ENCODE measurements around the gene EXOC6B.
"Not testable (repeated sequence)": the region's sequence is repeated elsewhere in the genome, so short reads cannot be mapped to it uniquely, and the experiment has no call there.

Gene EXOC6B

DNA sequence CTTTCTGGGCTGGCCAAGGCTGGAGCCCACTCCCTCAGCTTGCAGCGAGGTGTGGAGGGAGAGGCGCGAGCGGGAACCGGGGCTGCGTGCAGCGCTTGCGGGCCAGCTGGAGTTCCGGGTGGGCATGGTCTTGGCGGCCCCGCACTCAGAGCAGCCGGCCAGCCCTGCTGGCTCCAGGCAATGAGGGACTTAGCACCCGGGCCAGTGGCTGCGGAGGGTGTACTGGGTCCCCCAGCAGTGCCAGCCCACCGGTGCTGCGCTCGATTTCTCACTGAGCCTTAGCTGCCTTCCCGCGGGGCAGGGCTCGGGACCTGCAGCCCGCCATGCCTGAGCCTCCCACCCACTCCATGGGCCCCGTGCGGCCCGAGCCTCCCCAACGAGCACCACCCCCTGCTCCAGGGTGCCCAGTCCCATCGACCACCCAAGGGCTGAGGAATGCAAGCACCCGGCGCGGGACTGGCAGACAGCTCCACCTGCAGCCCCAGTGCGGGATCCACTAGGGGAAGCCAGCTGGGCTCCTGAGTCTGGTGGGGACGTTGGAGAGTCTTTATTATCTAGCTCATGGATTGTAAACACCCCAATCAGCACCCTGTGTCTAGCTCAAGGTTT lies 404.0 kb downstream of the EXOC6B start:
- not testable (repeated sequence) for DNase-seq

DNA sequence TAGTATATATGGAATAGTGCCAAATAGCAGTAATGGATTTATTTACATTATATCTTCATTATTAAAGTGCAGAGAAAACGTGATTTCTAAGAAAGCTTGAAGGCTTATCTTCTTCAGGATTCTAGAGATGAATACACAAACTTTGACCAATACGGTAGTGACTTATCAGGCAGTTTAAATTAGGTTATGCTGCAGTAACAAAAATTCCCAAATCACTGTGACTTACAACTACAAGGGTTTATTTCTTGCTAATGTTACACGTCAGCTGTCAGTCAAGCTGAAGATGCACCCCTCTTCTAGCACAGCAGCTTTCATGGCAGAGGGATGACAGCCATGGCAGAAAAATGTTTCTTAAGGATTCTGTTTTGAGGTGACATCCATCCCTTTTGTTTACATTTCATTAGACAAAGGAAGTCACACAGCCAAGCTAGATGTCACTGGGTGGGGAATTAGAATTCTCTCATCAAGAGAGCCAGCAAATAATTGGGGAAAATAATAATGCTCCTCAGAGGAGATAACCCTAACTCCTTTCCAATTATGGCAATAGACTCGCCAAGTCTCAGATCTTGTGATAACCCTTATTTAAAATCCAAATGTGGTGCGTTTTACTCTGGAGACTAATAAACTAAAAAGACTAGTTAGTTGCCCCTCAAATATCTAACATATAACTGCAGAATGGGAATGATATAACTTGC lies 409.9 kb downstream of the EXOC6B start:
- no peak for DNase-seq

DNA sequence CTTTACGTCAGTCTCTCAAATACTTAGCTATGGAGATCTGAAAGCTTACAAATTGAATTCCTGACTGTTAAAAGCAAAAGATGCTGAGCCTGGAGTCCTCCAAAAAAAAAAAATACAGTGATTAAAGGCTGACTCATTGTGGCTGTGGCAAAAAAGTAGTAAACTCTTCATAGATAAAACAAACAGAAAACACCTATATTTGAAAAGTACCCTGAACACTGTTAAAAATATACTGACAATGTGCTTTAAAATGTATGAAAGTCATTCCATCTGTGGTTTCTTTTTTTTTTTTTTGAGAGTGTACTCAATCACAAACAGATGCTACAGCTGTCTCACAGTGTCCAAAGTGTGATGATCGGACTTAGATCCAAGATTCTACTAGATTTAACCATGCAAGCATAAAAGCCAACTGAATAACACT lies 410.6 kb downstream of the EXOC6B start:
- DNase-seq = no peak

DNA sequence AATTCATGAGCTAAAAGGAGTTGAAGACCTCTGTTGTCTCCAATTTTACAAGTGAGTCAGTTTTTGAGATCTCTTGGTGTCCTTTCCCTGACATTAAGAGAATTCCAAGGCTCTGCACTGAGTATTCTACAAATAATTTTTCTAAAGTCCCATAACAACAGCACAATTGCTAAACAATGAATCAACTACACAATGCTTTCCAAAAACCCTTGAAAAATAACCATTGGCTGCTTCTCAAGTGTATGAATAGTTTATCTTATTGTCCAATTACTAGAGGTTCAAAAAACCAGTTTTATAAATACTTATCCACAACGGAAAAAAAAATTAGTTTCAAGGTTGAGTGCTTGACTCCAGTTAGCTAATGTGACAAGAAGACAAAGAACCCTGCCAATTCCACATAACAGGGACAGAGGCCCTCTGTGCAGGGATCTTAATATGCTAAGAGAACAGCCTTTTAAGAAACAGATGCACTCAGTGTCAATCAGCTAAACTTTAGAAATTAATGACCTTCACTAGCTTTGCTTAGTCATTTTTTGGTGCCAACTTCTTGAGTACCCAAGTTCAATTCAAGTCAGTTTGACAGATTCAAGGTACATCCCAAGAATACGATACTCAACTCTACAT lies 411.6 kb downstream of the EXOC6B start:
- DNase-seq = no peak

DNA sequence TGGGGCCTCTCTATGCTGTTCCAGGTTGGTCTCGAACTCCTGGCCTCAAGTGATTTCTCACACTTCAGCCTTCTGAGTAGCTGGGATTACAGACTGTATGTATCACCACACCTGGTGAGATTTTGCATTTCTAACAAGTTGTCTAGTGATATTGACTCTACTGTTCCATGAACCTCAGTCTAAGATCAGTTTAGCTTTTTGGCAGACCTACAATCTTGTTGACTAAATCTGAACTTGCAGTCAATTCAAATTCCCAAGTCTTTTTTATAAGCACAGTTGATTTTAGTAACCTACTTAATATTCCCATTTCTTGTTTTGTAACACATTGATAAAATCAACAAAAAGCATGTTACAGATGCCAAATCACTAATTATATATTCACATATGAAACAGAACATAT lies 412.1 kb downstream of the EXOC6B start:
- DNase-seq = no peak

DNA sequence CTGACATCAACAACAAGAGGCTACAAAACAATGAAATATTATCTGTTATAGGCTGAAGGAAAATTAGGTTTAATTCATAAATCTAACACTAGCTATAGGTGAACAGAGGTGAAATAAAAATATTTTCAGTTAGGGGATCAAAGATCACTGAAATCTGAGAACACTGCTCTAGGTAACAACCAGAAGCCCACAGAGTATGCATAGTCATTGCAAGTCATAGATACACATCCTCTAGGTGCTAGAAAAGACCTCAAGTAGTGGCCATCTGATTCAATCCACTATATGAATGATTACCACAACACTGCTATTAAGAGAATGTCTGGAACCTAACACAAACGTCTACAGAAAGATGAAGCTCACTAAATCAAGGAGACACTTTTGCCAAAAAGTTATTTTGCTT lies 413.6 kb downstream of the EXOC6B start:
- no peak for DNase-seq

DNA sequence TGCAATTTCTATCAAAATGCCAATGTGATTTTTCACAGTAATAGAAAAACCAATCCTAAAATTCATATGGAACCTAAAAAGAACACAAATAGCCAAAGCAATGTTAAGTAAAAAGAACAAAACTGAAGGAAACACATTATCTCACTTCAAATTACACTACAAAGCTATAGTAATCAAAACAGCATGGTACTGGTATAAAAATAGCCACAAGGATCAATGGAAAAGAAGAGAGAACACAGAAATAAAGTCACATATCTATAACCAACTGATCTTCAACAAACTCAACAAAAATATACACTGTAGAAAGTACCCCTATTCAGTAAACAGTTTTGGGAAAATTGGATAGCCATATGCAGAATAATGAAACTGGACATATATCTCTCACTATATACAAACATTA lies 426.0 kb downstream of the EXOC6B start:
- DNase-seq = no peak

DNA sequence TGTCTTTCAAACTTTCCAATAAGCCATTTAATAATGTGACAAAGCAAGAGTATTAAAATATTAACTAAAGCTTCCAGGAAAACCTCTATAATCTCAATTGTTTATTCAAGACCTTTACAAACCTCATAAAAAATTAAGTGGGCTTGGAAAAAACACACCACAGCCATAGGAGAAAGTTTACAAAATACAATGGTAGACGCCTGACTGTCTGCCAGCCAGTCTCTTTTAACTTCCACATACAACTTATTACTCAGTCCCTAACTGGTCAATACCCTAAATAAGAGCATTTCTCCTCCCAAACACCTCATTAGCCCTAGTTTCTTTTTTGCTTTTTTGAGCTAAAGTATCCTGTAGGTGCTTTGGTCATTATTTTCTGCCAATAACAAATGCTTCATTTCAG lies 430.7 kb downstream of the EXOC6B start:
- DNase-seq = no peak

DNA sequence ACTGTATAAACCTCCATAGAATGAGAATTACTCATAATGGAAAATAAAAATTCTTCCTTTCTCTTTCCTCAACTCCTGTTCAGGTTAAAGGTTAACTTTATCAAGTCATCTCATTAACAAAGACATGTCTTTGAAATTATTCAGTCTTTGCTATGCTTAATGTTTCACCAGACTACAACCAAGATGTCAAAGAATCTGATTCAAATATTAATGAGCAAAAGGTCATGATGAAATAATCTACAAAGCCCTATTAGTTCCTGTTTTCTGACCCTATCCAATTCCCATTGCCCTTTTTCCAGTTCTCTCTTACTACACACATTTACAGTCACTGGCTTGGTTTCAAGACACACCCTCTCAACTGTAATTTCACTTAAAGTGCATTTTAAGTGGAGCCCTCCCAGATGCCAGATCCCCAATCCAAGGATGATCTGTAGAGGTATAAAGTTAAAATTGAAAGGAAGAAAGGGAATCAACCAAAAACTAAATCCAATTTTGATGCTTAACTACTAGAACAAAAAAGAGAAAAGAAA lies 431.2 kb downstream of the EXOC6B start:
- DNase-seq = peak; percentile 5

DNA sequence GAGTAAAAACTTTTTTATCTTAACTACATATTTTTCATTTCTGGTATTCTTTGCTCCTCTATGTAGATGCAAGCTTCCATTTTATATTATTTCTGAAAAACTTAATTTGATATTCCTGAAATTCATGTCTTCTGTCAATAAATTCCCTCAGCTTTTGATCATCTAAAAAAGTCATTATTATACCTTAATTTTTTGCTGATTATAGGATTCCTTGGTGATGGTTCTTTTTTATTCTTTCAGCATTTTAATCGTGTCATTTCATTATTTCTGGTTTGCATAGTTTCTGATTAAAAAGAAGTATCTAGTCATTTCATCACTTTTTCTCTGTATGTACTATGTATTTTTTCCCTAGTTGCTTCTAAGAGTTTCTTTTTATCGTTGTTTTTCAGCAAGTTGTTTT lies 436.4 kb downstream of the EXOC6B start:
- DNase-seq = no peak

DNA sequence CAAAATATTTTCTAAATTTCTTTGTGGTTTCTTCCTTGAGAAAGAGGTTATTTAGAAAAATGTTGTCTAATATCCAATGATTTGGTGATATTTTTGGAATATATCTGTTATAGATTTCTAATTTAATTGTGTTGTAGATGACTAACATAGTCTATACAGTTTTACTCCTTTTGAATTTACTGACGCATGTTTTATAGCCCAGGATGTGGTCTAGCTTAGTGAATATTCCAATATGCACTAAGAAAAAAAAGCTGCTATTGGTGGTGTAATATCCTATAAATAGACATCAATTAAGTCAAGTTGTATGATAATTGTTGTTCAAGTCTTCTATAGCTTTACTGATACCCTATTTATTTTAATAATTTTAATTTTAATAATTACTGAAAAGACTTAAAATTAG lies 437.6 kb downstream of the EXOC6B start:
- DNase-seq = no peak

DNA sequence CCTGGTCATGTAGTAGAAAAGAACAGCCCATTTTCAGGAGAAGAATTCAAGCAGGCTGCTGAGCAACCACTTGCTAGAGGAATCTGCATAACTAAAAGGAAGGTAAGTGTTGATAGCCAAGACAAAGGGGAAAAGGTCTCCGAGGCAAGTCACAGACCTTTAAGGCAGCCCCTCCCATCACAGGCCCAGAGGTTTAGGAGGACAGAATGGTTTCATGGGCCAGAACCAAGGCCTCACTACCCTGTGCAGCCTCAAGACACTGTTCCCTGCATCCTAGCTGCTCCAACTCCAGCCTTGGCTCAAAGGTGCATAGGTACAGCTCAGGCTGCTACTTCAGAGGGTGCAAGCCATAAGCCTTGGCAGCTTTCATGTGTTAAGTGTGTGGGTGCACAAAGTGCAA lies 439.5 kb downstream of the EXOC6B start:
- DNase-seq = no peak

DNA sequence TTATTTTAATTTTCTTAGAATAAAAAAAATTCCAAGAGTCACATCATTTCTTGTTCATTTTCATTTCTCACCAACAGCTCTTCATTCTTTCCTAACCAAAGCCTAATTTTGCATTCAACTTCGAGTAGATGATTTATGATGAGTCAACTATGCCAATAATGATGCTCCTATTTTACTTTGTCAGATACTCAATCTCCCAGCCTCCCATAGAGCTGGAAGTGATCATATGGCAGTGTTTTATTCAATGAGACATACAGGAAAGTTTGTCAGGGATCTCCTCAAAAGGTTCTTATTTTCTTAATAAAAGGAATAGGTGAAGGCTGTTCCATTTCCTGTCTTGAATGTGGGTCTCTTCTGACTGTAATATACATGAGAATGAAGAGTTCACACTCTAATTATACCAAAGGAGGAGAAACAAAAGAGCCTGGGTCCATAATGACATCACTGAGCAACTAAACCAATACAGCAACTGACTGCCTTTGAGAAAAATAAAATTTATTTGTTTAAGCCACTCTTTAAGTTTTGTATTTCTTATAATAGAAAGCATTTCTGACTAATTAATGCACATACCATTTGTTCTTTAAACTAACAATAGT lies 447.0 kb downstream of the EXOC6B start:
- DNase-seq = no peak

DNA sequence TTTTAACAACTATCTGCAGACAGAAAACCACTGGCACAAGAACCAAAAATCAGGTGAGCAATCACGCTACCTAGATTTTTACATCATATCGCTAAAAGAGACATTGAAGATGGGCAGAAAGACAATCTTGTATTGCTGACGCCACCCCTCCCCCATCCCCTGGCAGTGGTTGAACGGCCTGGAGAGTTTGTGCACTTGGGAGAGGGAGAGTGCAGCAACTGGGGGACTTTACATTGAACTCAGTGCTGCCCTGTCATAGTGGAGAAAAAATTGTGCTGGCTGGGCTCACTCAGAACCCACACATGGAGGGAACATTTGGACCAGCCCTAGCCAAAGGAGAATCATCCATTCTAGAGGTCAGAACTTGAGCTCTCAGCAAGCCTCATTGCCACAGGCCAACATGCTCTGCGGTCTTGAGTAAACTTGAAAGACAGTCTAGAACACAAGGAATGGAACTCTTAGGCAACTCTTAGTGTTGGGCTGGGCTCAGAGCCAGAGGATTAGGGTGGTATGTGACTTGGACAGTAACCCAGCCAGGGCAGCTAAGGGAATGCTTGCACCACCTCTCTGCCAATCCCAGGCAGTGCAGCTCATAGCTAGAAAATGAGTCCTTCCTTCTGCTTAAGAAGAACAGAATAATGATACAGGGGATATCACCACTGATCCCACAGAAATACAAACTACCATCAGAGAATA lies 458.2 kb downstream of the EXOC6B start:
- no peak for DNase-seq

DNA sequence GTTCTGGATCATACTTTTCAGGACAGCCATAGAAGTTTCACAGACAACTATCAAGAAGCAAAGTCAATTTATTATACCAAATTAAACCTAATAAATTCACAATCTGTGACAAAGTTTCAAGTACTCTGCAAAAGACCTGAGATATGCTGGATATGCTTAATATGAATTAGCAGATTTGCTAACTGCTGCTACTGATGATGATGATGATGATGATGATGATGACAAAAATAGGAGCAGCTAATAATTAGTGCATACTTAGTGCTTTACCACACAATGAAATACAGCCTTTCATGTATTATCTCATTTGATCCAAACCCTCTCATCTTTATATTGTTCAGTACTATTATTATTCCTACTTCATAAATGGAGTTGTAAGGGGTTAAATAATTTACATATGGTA lies 462.4 kb downstream of the EXOC6B start:
- no peak for DNase-seq

DNA sequence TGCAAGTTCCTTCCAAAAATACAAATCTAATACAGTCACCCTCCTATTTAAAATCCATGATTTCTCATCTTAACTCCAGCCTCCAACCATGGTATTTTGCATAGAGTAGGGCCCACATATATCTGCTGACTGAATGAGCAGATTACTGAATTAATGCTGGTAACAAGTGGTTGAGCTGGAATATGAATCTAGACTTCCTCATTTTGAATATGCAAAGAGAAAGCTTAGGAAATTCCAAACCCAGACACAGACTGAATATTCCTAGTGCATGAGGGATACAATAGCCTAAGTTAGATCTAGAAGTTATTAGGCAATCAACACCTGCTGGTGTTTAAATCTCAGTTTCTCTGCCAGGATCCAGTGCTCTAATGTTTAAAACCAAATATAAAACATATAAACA lies 463.1 kb downstream of the EXOC6B start:
- DNase-seq = no peak

DNA sequence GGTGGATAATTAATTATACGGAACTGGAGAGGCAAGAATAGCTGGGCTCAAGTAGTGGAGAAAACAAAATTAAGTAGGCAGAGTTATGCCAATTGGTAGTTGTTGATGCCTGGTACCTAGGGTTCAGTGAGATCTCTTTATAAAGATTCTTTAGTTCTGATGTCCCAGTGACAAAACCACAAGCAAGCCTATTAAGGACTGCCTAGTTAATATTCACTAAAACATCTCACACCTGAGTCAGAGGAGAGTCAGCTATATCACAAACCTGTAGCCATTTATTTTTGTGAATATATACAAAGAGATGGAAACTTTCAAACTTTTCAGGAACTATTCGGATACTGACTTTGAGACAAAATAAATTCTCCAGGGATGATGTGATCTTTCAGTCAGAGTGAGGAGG lies 464.3 kb downstream of the EXOC6B start:
- no peak for DNase-seq

DNA sequence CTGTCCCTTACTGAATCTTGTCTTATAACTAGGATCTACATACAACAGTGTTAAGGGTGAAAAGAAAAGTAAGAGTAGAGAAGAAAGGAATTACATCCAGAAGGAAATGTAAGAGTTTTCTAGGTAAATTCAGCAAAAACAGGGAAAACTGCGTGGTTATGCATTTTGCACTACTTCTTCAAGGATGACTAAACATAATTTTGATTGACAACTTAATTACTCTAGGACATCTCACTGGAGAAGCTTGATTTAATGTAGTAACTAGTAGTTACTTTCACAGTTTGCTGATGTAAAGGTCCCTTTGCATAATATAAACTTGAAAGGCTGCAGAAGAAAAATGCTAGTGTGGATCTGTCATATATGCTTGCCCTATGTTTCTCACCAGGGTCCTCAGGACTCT lies 464.8 kb downstream of the EXOC6B start:
- DNase-seq = no peak

DNA sequence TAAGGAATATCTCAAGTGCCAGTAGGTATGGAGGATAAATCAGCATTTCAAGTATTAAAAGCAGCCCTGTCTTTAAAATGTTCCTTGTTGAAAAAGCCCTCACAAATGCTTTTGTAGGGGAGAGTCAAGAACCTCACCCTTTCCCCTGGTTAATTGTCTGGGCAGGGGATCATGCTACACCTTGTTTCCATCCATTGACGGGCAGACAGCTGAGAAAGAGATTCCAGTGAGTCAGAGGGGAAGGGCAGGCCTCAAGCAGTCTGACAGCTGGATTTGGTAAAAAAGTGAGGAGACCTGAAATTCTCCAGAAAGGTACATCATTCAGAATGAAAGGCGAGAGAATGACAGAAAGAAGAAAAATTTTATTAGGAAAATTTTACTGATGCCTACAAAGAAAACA lies 475.0 kb downstream of the EXOC6B start:
- no peak for DNase-seq

DNA sequence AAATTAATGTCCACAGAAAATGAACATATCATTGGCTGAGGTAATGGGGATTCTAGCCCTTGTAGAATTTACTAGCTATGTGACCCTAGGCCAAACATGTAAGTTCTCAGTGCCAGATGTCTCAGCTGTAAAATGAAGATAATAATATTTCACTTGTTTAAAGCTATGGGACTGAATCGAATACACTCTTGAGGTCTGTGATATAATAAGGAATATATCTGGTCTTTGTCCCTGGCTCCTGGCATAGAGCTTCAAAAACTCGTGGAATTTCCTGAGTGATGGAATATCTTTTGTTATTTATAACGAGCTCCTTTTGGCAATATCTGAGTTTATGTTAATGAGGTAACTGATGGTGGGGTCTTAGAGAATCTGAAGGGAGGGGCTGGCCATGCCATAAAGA lies 476.8 kb downstream of the EXOC6B start:
- no peak for DNase-seq

DNA sequence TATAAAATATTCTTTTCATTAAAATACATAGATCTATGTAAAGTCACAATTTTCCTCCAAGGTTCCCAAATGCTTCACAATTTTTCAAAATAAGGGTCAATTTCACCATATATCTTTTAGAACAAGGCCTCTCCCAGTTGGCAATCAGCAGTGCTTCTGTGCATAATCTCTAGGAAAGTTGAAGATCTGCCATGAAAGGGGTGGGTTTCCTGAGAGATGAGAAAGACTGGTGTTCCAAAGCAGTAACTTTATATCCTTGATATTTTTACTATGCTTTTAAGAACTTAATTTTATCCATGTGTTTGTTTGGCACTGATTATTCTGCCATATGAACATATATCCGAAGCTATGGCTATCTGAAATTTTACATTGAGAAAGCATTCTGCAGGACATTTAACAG lies 478.8 kb downstream of the EXOC6B start:
- DNase-seq = no peak

DNA sequence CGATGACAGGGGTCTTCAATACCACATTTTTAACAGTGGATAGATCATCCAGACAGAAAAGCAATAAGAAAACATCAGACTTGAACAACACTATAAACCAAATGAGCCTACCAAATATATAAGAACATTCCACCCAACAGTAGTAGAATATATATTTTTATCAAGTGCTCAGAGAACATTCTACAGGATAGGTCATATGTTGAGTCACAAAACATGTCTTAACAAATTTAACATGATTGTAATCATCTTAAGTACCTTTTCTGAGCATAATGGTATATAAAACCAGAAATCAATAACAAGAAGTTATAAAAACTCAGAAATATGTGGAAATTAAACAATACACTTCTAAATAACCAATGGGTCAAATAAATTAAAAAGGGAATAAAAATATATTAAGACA lies 484.2 kb downstream of the EXOC6B start:
- no peak for DNase-seq

DNA sequence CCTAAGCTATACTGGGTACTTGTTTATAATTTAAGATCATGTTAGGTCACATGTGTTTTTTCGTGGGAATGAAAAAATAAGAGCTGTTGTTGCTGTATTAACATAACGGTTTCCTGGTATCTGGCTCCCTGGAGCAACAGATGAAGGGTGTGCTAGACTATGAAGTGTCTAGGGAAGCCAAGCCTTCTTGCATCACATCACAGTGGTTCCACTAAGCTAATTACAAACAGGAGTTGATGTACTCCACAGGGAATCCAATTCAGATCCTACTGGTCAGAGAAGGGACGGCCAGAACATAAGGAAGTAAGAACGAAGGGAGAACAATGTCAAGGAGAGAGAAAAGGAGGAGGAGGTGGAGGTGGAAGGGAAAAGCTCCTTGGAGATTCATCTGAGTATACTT lies 485.2 kb downstream of the EXOC6B start:
- DNase-seq = no peak
